Kidney capillary endothelial cell (primary cell): Measurements from ENCODE around the gene PDGFRB.

Experiments used
- DNase-seq: peaks from one replicate; pipeline ENCODE4 v3.0.0-alpha.2; 2018; ENCODE audit warnings: low spot score

The PDGFRB gene

DNA sequence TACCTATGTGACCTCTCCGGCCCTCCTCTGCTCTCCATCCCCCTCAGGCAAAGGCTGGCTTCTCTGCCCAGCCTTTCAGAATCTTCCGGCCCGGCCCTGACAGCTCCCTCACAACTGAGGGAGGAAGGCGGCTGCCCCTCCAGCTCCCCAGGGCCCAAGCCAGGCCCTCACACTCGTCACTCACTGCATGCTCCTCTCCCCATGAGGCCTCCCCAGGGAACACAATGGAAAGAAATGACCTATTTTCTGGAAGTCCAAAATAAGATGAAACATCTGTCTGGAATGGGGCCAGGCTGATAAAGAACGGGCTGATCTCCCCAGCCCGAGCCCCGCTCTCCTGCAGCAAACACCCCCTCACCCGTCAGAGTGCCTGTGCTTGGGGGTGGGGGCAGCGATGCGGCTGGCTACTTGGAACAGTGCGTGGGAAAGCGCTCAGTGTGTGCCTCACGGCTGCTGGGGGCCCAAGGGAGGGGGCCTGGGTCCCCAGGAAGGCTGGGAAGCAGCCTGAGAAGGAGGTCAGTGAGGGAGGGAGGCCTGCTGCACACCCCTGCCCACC lies 11.3 kb downstream of the PDGFRB start:
- no peak for DNase-seq

DNA sequence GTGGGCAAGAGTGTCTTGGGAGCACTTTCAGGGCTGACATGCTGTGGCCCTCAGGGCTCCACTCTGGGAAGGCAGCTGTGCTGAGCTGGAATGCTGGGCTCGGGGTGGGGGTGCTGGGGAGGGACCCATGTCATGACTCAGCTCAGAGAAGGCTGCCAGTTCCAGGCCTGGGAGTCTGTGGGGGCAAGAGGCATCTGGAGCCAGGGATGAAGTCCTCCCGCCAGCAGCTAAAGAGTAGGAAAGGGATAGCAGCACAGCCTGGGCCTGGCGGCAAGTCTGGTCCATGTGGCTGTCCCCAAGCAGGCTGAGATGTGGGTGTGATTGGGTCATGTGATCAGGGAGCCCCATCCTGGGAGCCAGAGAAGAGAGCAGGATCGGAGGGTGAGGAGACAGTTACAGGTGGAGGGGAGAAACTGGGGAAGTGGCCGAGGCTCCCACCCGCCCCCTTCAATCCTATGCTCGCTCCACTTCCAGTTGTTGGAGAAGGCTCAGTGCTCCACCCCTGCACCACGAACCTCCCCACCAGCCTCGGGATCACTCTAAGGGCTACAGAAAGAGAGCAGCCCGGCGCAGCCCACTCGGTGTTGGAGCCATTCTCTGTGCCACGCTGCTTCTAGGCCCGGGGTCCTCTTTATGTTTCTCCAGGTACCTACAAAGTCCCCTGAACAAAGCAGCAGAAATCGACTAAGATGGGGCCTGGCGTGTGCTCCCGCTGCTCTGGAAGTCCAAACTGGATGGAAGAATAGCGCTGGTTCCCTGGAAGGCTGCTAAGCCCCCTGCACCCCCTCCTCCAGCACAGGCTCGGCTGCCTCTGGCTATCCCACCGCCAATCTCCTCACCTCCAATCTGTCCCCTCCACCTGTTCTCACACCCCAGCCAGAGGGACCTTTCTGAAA lies 12.0 kb downstream of the PDGFRB start:
- DNase-seq, result no peak

- peak; percentile 52 for DNase-seq
Observed at GRCh38 chr5:150142959-150143349, 12.7 kb downstream of the PDGFRB start.

DNA sequence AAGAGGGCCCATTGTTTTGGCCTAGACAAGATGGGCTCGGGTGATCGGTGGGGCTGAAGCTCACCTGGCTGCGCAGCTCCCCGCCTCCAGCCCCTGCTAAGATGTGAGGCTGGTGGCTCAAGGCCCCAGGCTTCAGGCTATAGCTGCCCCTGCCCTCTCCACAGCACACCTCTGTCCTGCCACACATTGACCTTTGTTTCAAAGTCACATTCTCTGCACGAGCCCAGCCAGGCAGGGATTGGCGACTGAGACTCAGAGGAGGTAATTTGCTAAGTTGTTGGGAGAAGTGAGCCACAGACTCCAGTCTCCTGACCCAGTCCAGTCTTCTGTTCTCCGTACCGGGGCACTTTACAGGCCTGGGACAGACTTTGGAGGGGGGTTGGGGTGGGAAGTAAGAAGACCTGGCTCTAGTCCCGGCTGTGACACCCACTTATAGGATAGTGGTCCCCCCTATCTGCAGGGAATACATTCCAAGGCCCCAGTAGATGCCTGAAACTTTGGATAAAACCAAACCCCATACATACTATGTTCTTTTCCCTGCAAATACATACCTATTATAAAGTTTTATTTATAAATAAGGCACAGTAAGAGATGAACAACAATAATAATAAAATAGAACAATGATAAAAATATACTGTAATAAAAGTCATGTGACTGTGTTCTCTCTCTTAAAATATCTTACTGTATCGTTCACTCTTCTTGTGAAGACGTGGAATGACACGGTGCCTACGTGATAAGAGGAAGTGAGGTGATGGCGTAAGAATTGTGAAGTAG lies 13.3 kb downstream of the PDGFRB start:
- no peak for DNase-seq

- no peak for DNase-seq
Observed at GRCh38 chr5:150141544-150142184, 14.0 kb downstream of the PDGFRB start.

DNA sequence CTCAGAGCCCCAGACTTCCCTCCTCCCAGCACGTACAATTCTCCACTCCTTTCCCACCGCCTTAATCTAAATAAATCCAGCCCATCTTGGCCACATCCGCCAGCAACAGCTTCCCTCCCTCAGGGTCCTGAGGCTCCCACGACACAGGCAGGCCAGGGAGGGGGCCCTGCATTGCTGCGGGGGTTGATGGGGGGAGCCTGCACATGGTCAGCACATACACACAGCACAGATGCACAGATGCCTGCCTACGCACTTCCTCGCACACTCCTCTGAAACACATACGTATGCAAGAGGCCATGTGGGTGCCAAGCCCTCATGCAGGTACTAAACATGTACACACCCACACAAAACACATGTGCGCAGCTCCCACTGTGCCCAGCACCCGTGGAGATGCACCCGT lies 14.8 kb downstream of the PDGFRB start:
- no peak for DNase-seq

- no peak for DNase-seq
Observed at GRCh38 chr5:150139334-150139733, 16.3 kb downstream of the PDGFRB start.

GRCh38 chr5:150138551-150139265 lies 16.9 kb downstream of the PDGFRB start:
- DNase-seq, result no peak

DNA sequence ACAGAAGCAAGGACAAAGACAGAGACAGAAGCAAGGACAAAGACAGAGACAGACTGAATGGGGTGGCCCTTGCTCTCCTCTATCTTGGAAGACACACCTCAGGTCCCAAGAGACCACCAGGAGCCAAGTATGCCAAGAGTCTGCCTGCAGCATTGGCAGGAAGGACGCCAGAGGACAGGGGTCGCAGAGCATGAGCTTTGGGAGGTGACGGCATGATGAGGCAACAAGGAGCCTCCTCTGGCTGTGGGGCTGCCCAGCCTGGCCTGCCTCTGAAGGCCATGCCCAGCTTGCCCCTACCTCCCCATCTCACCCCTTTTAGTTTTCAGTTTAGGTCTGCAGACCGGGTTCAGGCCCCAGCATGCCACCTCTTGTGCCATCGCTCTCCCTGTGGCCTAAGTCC lies 17.6 kb downstream of the PDGFRB start:
- DNase-seq, result no peak

DNA sequence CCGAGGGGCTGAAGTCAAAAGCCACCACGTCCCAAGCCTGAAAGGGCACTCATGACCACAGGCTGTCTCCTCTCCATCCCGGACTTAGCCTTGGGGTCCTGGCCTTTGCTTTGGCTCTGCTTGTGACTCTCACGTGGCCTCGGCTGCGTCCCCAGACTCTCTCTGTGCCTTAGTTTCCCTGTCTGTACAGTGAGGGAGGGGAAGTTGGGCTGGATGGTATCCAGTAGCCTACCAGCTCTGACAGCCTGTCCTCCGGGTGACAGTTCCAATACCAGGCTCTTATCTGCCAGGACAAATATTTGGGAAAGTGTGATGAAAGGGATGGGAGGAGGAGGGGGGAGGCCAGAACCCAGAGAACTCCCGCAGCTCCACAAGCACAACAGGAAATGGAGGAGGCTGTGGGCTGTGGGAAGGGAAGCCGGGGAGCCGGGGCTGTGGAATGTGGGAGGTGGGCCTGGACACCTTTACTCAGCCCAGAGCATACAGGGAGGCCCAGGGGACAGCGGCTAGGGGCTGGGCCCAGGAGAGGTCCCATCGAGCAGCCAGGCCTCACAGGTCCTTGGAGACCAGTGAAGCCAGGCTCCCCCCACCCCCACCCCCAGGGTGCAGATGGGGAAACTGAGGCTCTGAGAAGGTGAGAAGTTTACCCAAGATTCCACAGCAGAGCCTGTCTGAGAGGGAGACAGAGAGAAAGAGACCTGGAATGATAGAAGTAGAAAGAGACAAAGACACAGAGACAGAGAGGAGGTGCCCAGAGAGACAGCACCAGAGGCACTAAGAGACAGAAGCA lies 18.3 kb downstream of the PDGFRB start:
- DNase-seq, result no peak

GRCh38 chr5:150136305-150137167 lies 19.1 kb downstream of the PDGFRB start:
- DNase-seq, result no peak

- DNase-seq, result peak; percentile 17
Observed at GRCh38 chr5:150135557-150136304, 19.9 kb downstream of the PDGFRB start.

GRCh38 chr5:150134198-150134588 lies 21.5 kb downstream of the PDGFRB start:
- DNase-seq, result peak; percentile 14

GRCh38 chr5:150133581-150134197 lies 22.0 kb downstream of the PDGFRB start:
- no peak for DNase-seq

DNA sequence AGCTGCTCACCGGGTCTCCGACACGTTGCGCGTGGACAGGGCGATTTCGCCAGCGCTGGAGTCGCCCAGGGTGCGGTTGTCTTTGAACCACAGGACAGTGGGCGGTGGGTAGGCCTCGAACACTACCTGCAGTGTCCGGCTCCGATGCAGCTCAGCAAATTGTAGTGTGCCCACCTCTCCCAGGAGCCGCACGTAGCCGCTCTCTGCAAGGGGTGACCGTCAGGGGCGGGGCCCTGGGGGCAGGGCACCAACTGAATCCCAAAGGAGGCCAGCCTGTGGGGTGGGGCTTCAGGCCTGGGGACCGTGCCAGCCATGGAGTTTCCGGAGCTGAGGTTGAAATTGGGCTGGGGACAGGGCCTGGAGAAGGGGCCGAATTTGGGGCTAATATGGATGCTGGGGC lies 22.9 kb downstream of the PDGFRB start:
- DNase-seq, result no peak

DNA sequence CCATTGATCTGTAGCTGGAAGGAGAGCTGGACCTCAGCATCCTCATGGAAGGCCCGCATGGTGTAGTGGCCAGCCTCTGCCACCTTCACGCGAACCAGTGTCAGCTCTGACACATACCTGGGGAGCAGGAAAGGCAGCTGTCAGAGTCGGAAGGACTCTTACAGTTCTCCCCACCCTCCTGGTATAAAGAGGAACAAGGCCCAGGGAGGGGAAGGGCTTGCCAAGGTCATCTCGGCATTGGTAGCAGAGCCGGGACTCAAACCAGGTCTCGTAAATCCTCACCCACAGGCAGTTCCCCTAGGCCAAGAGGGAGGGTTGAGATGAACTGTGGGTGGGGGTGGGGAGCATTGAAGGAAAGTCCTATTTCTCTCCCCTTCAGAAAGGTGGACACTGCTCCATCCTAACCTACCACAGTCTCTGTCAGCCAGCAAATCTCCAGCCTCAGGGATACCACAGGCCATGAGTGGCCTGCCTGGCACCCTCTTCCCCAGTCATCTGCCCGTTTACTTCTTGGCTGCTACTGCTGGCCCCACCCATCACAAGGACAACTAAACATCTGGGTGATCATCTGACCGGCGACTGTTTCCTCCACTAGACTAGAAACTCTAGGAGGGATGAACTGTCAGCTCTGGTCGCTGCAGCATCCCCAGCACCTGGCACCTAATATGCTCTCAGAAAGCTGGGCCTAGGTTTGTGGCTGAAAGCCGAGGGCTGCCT lies 23.5 kb downstream of the PDGFRB start:
- no peak for DNase-seq

DNA sequence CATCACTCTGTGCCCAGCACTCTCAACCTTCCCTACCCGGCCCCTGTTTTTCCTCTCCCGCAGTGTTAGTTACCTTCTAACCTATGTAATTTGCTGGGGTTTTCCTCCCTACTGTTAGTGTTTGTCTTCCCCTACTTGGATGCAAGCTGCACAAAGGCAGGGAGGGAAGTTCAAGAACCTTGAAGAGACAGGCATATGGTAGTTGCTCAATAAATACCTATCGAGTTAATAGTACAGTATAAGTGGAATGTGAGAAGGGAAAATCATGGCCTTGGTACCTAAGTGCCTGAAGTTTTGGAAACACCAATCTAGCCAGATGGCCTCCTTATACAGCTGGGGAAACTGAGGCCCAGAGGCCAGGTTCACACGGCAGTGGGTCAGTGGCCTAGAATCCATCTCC lies 24.2 kb downstream of the PDGFRB start:
- DNase-seq, result no peak

DNA sequence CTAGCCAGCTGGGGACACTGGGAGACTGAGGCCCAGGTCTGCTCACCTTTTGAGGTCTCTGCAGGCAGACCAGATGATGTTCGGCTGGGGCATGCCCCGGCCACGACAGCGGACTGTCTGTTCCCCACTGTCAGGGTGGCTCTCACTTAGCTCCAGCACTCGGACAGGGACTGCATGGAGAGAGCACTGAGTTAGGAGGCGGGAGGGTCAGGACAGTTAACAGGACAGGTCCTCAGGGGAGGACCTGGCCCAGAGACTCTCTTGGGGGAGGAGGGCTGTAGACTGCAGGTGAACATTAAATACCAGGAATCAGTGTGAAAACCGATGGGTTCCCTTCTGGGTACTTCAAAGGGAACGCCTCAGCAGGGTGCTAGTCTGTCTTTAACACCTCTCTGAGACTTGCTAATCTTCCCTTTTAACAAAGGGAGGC lies 25.1 kb downstream of the PDGFRB start:
- DNase-seq, result no peak
